HepG2 (cell line): ENCODE results near the gene ESPN. TPM values are rescaled to one million over a fixed set of nuclear protein-coding genes. Genes with fewer than 3 reads are reported as not detected.
A peak's percentile ranks its signal among the peaks of the same experiment; 100 is the strongest.

ENCODE experiments used
- JDP2 ChIP-seq: sonication (generic); formaldehyde crosslinking; IDR thresholded peaks from 2 replicates; pipeline ENCODE4 v1.8.1; 2022; ENCODE audit warnings: missing genetic modification reagents, borderline replicate concordance
- PHF8 ChIP-seq: sonication (generic); formaldehyde crosslinking; IDR thresholded peaks from 2 replicates; pipeline ENCODE4 v1.5.0; 2020; ENCODE audit warnings: missing genetic modification reagents
- ZMYM4 ChIP-seq: sonication (generic); formaldehyde crosslinking; IDR thresholded peaks from 2 replicates; pipeline ENCODE4 v1.8.1; 2023; ENCODE audit warnings: mild to moderate bottlenecking, missing genetic modification reagents
- ZNF121 ChIP-seq: sonication (generic); formaldehyde crosslinking; IDR thresholded peaks from 2 replicates; pipeline ENCODE4 v1.5.0; 2020; ENCODE audit warnings: mild to moderate bottlenecking, missing genetic modification reagents
- ZNF225 ChIP-seq: sonication (generic); formaldehyde crosslinking; IDR thresholded peaks from 2 replicates; pipeline ENCODE4 v1.4.0; 2020; ENCODE audit warnings: mild to moderate bottlenecking, missing genetic modification reagents
- ZNF335 ChIP-seq: sonication (generic); formaldehyde crosslinking; IDR thresholded peaks from 2 replicates; pipeline ENCODE4 v1.4.0; 2020; ENCODE audit warnings: missing genetic modification reagents
- ZNF549 ChIP-seq: sonication (generic); formaldehyde crosslinking; IDR thresholded peaks from 2 replicates; pipeline ENCODE4 v1.5.0; 2020; ENCODE audit warnings: missing genetic modification reagents
- ZNF557 ChIP-seq: sonication (generic); formaldehyde crosslinking; IDR thresholded peaks from 2 replicates; pipeline ENCODE4 v1.4.0; 2020; ENCODE audit warnings: missing genetic modification reagents
- ZNF569 ChIP-seq: sonication (generic); formaldehyde crosslinking; IDR thresholded peaks from 2 replicates; pipeline ENCODE4 v1.5.0; 2020; ENCODE audit warnings: mild to moderate bottlenecking, missing genetic modification reagents, moderate library complexity, borderline replicate concordance
- ZNF713 ChIP-seq: sonication (generic); formaldehyde crosslinking; IDR thresholded peaks from 2 replicates; pipeline ENCODE4 v1.4.0; 2020; ENCODE audit warnings: mild to moderate bottlenecking, missing genetic modification reagents
- polyA plus RNA-seq, 8 experiments: library from polyadenylated mRNA; depleted of rRNA in 3 of 8; stranded (reverse) in 7 of 8; unstranded in 1 of 8; fragments of >200 nt; fragmentation: Illumina TruSeq in 4 of 8; extraction: Trizol in 4 of 8; gene quantifications; 2 replicates each; pipeline versions ENCODE4 v1.2.1 to v1.2.3, GENCODE V29; 2011 to 2016; ENCODE audit warnings: low read depth in 4 of 8, missing spikeins in 1 of 8, mixed read lengths in 1 of 8; ENCODE audit not compliant: insufficient read depth in 1 of 8
- total RNA-seq, 5 experiments: library from RNA; depleted of rRNA; stranded (reverse); fragments of >200 nt; fragmentation: Illumina TruSeq; extraction: Trizol; gene quantifications; 2 replicates each; pipeline ENCODE4 v1.2.3, GENCODE V29; 2016; ENCODE audit warnings: low read depth in 1 of 5
- TF ChIP-seq, protein P1 (sequence below): sonication (generic); formaldehyde crosslinking; IDR thresholded peaks from one replicate; pipeline ENCODE4 v1.5.1; 2020; ENCODE audit warnings: mild to moderate bottlenecking, missing genetic modification reagents; ENCODE audit errors: not compliant biosample characterization
- TF ChIP-seq, protein P2 (sequence below): IDR thresholded peaks from 2 replicates; pipeline ENCODE4 v1.6.1; 2016; ENCODE audit warnings: mild to moderate bottlenecking
- TF ChIP-seq, protein P3 (sequence below): sonication (generic); formaldehyde crosslinking; IDR thresholded peaks from 2 replicates; pipeline ENCODE4 v1.4.0; 2020; ENCODE audit warnings: missing genetic modification reagents

Gene ESPN
- total and polyA plus RNA-seq, 2 of the 13 experiments (the other 11 are each of a cell fraction or from before 2014, with no cell fraction given), result 48.6 to 54.2 TPM

DNA sequence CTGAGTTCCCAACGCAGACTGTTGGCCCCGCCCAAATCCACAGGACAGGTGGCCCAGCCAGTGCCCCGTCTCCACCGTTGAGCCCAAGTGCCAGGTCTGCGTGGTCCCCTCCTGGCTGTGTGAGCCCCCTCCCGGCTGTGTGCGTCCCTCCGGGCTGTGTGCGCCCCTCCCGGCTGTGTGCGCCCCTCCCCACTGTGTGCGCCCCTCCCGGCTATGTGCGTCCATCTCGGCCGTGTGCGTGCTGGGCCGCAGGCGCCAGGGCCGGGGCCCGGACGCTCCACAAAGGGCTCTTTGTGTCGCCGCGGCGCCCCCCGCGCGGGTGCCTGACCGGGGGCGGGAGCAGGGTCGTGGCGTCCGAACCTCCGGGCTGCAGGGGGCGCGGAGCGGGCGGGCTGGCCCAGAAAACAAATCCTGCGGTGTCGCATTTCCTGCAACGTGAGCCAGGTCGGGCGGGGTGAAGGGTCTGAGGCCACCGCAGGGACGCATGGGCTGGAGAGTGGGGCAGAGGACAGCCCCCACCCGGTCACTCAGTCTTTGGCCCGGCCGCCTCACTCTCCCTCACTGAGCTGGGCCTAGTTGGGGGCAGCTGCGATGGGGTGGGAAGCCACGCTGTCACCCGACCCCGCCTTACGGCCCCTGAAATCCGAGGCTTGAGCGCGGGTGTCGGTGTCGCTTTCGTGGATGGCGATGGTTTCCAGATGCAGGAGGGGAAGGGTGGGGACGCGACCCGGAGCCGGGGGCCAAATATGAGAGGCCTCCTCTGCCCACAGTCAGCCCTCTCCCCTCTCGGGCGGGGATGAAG lies 22.6 kb downstream of the ESPN start (continued):
- TF ChIP-seq, protein P1, sequence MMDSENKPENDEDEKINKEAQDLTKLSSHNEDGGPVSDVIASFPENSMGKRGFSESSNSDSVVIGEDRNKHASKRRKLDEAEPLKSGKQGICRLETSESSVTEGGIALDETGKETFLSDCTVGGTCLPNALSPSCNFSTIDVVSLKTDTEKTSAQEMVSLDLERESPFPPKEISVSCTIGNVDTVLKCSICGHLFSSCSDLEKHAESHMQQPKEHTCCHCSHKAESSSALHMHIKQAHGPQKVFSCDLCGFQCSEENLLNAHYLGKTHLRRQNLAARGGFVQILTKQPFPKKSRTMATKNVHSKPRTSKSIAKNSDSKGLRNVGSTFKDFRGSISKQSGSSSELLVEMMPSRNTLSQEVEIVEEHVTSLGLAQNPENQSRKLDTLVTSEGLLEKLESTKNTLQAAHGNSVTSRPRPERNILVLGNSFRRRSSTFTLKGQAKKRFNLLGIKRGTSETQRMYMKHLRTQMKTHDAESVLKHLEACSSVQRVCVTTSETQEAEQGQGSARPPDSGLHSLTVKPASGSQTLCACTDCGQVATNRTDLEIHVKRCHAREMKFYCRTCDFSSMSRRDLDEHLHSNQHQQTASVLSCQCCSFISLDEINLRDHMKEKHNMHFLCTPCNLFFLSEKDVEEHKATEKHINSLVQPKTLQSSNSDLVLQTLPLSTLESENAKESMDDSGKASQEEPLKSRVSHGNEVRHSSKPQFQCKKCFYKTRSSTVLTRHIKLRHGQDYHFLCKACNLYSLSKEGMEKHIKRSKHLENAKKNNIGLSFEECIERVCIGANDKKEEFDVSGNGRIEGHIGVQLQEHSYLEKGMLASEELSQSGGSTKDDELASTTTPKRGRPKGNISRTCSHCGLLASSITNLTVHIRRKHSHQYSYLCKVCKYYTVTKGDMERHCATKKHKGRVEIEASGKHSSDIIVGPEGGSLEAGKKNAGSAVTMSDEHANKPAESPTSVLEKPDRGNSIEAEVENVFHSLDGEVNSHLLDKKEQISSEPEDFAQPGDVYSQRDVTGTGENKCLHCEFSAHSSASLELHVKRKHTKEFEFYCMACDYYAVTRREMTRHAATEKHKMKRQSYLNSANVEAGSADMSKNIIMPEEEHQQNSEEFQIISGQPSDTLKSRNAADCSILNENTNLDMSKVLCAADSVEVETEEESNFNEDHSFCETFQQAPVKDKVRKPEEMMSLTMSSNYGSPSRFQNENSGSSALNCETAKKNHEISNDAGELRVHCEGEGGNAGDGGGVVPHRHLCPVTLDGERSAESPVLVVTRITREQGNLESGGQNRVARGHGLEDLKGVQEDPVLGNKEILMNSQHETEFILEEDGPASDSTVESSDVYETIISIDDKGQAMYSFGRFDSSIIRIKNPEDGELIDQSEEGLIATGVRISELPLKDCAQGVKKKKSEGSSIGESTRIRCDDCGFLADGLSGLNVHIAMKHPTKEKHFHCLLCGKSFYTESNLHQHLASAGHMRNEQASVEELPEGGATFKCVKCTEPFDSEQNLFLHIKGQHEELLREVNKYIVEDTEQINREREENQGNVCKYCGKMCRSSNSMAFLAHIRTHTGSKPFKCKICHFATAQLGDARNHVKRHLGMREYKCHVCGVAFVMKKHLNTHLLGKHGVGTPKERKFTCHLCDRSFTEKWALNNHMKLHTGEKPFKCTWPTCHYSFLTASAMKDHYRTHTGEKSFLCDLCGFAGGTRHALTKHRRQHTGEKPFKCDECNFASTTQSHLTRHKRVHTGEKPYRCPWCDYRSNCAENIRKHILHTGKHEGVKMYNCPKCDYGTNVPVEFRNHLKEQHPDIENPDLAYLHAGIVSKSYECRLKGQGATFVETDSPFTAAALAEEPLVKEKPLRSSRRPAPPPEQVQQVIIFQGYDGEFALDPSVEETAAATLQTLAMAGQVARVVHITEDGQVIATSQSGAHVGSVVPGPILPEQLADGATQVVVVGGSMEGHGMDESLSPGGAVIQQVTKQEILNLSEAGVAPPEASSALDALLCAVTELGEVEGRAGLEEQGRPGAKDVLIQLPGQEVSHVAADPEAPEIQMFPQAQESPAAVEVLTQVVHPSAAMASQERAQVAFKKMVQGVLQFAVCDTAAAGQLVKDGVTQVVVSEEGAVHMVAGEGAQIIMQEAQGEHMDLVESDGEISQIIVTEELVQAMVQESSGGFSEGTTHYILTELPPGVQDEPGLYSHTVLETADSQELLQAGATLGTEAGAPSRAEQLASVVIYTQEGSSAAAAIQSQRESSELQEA (CRISPR knock-in tag), result no peak
- TF ChIP-seq JDP2 (CRISPR knock-in tag) (no peak), ZNF713 (CRISPR knock-in tag) (0 out of 2 replicates have a peak, but pooled peaks have one; percentile 83), ZNF121 (no peak), ZMYM4 (CRISPR knock-in tag) (peak; percentile 42), ZNF335 (CRISPR knock-in tag) (peak; percentile 50), ZNF557 (no peak), ZNF225 (no peak), PHF8 (peak; percentile 68), ZNF549 (CRISPR knock-in tag) (no peak), ZNF569 (CRISPR knock-in tag) (0 out of 2 replicates have a peak, but pooled peaks have one; percentile 49)
- TF ChIP-seq, protein P2, sequence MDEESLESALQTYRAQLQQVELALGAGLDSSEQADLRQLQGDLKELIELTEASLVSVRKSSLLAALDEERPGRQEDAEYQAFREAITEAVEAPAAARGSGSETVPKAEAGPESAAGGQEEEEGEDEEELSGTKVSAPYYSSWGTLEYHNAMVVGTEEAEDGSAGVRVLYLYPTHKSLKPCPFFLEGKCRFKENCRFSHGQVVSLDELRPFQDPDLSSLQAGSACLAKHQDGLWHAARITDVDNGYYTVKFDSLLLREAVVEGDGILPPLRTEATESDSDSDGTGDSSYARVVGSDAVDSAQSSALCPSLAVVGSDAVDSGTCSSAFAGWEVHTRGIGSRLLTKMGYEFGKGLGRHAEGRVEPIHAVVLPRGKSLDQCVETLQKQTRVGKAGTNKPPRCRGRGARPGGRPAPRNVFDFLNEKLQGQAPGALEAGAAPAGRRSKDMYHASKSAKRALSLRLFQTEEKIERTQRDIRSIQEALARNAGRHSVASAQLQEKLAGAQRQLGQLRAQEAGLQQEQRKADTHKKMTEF (CRISPR knock-in tag), result peak; percentile 45
- TF ChIP-seq, protein P3, sequence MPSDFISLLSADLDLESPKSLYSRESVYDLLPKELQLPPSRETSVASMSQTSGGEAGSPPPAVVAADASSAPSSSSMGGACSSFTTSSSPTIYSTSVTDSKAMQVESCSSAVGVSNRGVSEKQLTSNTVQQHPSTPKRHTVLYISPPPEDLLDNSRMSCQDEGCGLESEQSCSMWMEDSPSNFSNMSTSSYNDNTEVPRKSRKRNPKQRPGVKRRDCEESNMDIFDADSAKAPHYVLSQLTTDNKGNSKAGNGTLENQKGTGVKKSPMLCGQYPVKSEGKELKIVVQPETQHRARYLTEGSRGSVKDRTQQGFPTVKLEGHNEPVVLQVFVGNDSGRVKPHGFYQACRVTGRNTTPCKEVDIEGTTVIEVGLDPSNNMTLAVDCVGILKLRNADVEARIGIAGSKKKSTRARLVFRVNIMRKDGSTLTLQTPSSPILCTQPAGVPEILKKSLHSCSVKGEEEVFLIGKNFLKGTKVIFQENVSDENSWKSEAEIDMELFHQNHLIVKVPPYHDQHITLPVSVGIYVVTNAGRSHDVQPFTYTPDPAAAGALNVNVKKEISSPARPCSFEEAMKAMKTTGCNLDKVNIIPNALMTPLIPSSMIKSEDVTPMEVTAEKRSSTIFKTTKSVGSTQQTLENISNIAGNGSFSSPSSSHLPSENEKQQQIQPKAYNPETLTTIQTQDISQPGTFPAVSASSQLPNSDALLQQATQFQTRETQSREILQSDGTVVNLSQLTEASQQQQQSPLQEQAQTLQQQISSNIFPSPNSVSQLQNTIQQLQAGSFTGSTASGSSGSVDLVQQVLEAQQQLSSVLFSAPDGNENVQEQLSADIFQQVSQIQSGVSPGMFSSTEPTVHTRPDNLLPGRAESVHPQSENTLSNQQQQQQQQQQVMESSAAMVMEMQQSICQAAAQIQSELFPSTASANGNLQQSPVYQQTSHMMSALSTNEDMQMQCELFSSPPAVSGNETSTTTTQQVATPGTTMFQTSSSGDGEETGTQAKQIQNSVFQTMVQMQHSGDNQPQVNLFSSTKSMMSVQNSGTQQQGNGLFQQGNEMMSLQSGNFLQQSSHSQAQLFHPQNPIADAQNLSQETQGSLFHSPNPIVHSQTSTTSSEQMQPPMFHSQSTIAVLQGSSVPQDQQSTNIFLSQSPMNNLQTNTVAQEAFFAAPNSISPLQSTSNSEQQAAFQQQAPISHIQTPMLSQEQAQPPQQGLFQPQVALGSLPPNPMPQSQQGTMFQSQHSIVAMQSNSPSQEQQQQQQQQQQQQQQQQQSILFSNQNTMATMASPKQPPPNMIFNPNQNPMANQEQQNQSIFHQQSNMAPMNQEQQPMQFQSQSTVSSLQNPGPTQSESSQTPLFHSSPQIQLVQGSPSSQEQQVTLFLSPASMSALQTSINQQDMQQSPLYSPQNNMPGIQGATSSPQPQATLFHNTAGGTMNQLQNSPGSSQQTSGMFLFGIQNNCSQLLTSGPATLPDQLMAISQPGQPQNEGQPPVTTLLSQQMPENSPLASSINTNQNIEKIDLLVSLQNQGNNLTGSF (CRISPR knock-in tag), result peak; percentile 31; the same call in 1 of the 2 replicates
